HepG2 (cell line): ENCODE results near the gene NFKBIA. TPM values are rescaled to one million over a fixed set of nuclear protein-coding genes. Genes with fewer than 3 reads are reported as not detected.

ENCODE experiments used
- ATAC-seq: fragments of 200-7000 bp; cut with Tn5 transposase; 3 replicates; pipeline ENCODE4 v1.9.1; 2020; ENCODE audit warnings: mild to moderate bottlenecking, moderate library complexity
- BruUV-seq: library from RNA; stranded (reverse); fragments of 400-500 nt; replicated peaks from 2 replicates; lab custom pipeline; 2021; lab: Mats Ljungman, UMichigan
- CTCF ChIA-PET: fragments of 300-600 bp; formaldehyde crosslinking; extraction: SDS; loops from one replicate; lab custom pipeline; 2021; ENCODE audit warnings: low total read pairs, inconsistent platforms, low intra/inter-chr PET ratio; lab: Yijun Ruan, JAX
- POLR2A ChIA-PET: fragments of 350-600 bp; sonication (Branson Sonifier 250); formaldehyde crosslinking; loops from one replicate; lab custom pipeline; 2020; ENCODE audit warnings: antibody characterized with exemption, inconsistent platforms; lab: Yijun Ruan, JAX
- DNase-seq: peaks from one replicate; pipeline ENCODE4 v3.0.0-alpha.2; 2015; ENCODE audit warnings: low spot score
- FAIRE-seq: peaks from 3 replicates; lab custom pipeline; 2011; peaks lifted over from hg19 to GRCh38; lab: Jason Lieb, UNC
- H2AFZ ChIP-seq: one replicate; pipeline ENCODE4 v1.6.1; 2011; ENCODE audit warnings: low read length, inconsistent platforms
- H3K27ac ChIP-seq: fragments of 300-600 bp; 3 replicates; pipeline ENCODE4 v1.8.0; 2011; ENCODE audit warnings: mixed run types, mild to moderate bottlenecking, mixed read lengths, low read length, inconsistent platforms; ENCODE audit not compliant: insufficient read depth; ENCODE audit errors: extremely low read length
- H3K27me3 ChIP-seq, 2 experiments: fragments of 200-600 bp in 1 of 2; 2 replicates in 1 of 2; 3 replicates in 1 of 2; pipeline versions ENCODE4 v1.6.0 to v1.8.0; 2011; ENCODE audit warnings: low read length in 2 of 2, mild to moderate bottlenecking in 2 of 2, moderate library complexity in 2 of 2, inconsistent platforms in 1 of 2; ENCODE audit not compliant: insufficient read depth in 2 of 2, control insufficient read depth in 1 of 2
- H3K36me3 ChIP-seq, 2 experiments: fragments of 200-600 bp in 1 of 2; replicated peaks in 1 of 2; 2 replicates in 1 of 2; 3 replicates in 1 of 2; pipeline versions ENCODE4 v1.5.1 to v1.8.0; 2011; ENCODE audit warnings: low read length in 2 of 2, inconsistent platforms in 1 of 2; ENCODE audit not compliant: insufficient read depth in 2 of 2, control insufficient read depth in 1 of 2
- H3K4me1 ChIP-seq: 2 replicates; pipeline ENCODE4 v1.5.1; 2012; ENCODE audit warnings: low read length, inconsistent platforms; ENCODE audit not compliant: insufficient read depth
- H3K4me2 ChIP-seq: 2 replicates; pipeline ENCODE4 v1.6.0; 2011; ENCODE audit warnings: low read depth, low read length, inconsistent platforms
- H3K4me3 ChIP-seq, 3 experiments: fragments of 200-600 bp in 1 of 3; sonication (generic), shearing (Covaris generic) in 1 of 3; replicated peaks in 1 of 3; 2 replicates each; pipeline ENCODE4 v1.5.1; 2011 to 2016; ENCODE audit warnings: low read length in 3 of 3, inconsistent platforms in 2 of 3, low read depth in 2 of 3, mild to moderate bottlenecking in 2 of 3, control low read depth in 1 of 3, mixed read lengths in 1 of 3; ENCODE audit not compliant: insufficient read depth in 1 of 3
- H3K79me2 ChIP-seq: one replicate; pipeline ENCODE4 v1.6.1; 2011; ENCODE audit warnings: low read length, inconsistent platforms; ENCODE audit not compliant: insufficient read depth
- H3K9ac ChIP-seq: 2 replicates; pipeline ENCODE4 v1.6.0; 2011; ENCODE audit warnings: mild to moderate bottlenecking, low read depth, low read length, inconsistent platforms; ENCODE audit not compliant: insufficient read depth
- H3K9me3 ChIP-seq: 2 replicates; pipeline ENCODE4 v1.5.1; 2012; ENCODE audit warnings: mild to moderate bottlenecking, low read length
- H4K20me1 ChIP-seq: 2 replicates; pipeline ENCODE4 v1.6.0; 2011; ENCODE audit warnings: inconsistent platforms, mild to moderate bottlenecking, low read length, moderate library complexity; ENCODE audit not compliant: insufficient read depth
- ATF2 ChIP-seq: sonication (generic); formaldehyde crosslinking; IDR thresholded peaks from 2 replicates; pipeline ENCODE4 v1.4.0; 2020; ENCODE audit warnings: missing genetic modification reagents
- FOXA3 ChIP-seq: IDR thresholded peaks from 2 replicates; pipeline ENCODE4 v1.6.1; 2016; ENCODE audit warnings: missing genetic modification reagents, missing compliant biosample characterization
- KMT2B ChIP-seq: IDR thresholded peaks from 2 replicates; pipeline ENCODE4 v1.6.1; 2016; ENCODE audit warnings: missing genetic modification reagents, missing compliant biosample characterization
- NCOA1 ChIP-seq: sonication (generic); formaldehyde crosslinking; IDR thresholded peaks from 2 replicates; pipeline ENCODE4 v1.9.0; 2021; ENCODE audit warnings: missing genetic modification reagents
- NONO ChIP-seq, 2 experiments: fragments of 450-650 bp in 1 of 2; sonication (generic) in 1 of 2; formaldehyde crosslinking in 1 of 2; IDR thresholded peaks in 1 of 2; conservative IDR thresholded peaks in 1 of 2; 2 replicates each; pipeline versions ENCODE4 v1.6.1 to v1.8.0; 2017 to 2022; ENCODE audit warnings: mild to moderate bottlenecking in 1 of 2, missing genetic modification reagents in 1 of 2, moderate library complexity in 1 of 2
- SIX1 ChIP-seq: sonication (generic); formaldehyde crosslinking; IDR thresholded peaks from 2 replicates; pipeline ENCODE4 v1.4.0; 2020; ENCODE audit warnings: missing genetic modification reagents, borderline replicate concordance
- TARDBP ChIP-seq: sonication (generic); formaldehyde crosslinking; IDR thresholded peaks from 2 replicates; pipeline ENCODE4 v1.8.0; 2022; ENCODE audit warnings: mild to moderate bottlenecking, missing genetic modification reagents
- TBP ChIP-seq: sonication (generic); formaldehyde crosslinking; IDR thresholded peaks from 2 replicates; pipeline ENCODE4 v1.5.0; 2020; ENCODE audit warnings: missing genetic modification reagents
- TBX2 ChIP-seq: sonication (generic); formaldehyde crosslinking; IDR thresholded peaks from 2 replicates; pipeline ENCODE4 v1.5.0; 2020; ENCODE audit warnings: missing genetic modification reagents, mild to moderate bottlenecking, borderline replicate concordance
- THAP7 ChIP-seq: sonication (generic); formaldehyde crosslinking; IDR thresholded peaks from 2 replicates; pipeline ENCODE4 v1.8.1; 2023; ENCODE audit warnings: mild to moderate bottlenecking, missing genetic modification reagents
- TSC22D2 ChIP-seq: sonication (generic); formaldehyde crosslinking; IDR thresholded peaks from 2 replicates; pipeline ENCODE4 v1.5.1; 2020; ENCODE audit warnings: missing genetic modification reagents, mild to moderate bottlenecking, borderline replicate concordance
- ZC3H13 ChIP-seq: sonication (generic); formaldehyde crosslinking; IDR thresholded peaks from 2 replicates; pipeline ENCODE4 v1.8.1; 2023; ENCODE audit warnings: mild to moderate bottlenecking, missing genetic modification reagents, moderate library complexity
- ZEB1 ChIP-seq: IDR thresholded peaks from 2 replicates; pipeline ENCODE4 v1.6.1; 2012; ENCODE audit warnings: mild to moderate bottlenecking, low read depth, inconsistent platforms; ENCODE audit not compliant: insufficient replicate concordance
- ZNF10 ChIP-seq: sonication (generic); formaldehyde crosslinking; IDR thresholded peaks from 2 replicates; pipeline ENCODE4 v1.4.0; 2020; ENCODE audit warnings: mild to moderate bottlenecking, low read depth, missing genetic modification reagents, borderline replicate concordance
- ZNF441 ChIP-seq: sonication (generic); formaldehyde crosslinking; IDR thresholded peaks from 2 replicates; pipeline ENCODE4 v1.7.0; 2021; ENCODE audit warnings: missing genetic modification reagents, borderline replicate concordance
- ZNF670 ChIP-seq: sonication (generic); formaldehyde crosslinking; IDR thresholded peaks from 2 replicates; pipeline ENCODE4 v1.8.0; 2022; ENCODE audit warnings: mild to moderate bottlenecking, missing genetic modification reagents, borderline replicate concordance
- ZNF773 ChIP-seq: sonication (generic); formaldehyde crosslinking; IDR thresholded peaks from 2 replicates; pipeline ENCODE4 v1.4.0; 2020; ENCODE audit warnings: missing genetic modification reagents, borderline replicate concordance
- ZNF775 ChIP-seq: sonication (generic); formaldehyde crosslinking; IDR thresholded peaks from 2 replicates; pipeline ENCODE4 v1.4.0; 2020; ENCODE audit warnings: missing genetic modification reagents, mild to moderate bottlenecking, moderate library complexity, borderline replicate concordance
- ZSCAN22 ChIP-seq: sonication (generic); formaldehyde crosslinking; IDR thresholded peaks from 2 replicates; pipeline ENCODE4 v1.4.0; 2020; ENCODE audit warnings: mild to moderate bottlenecking, missing genetic modification reagents
- WGBS: methylation state at CpG from one replicate; pipeline ENCODE4 v1.1.6; 2017; ENCODE audit warnings: low lambda C conversion rate; 5-methylcytosine and 5-hydroxymethylcytosine counted together
- in situ Hi-C: cut with HindIII; loops from 2 replicates; pipeline ENCODE4 v1.10.0; 2017; ENCODE audit warnings: low pct_unique_long_range_greater_than_20kb; ENCODE audit not compliant: extremely low pct_ligation_motif_present
- intact Hi-C: fragments of 100-400 bp; cut with micrococcal nuclease; formaldehyde crosslinking; loops from one replicate; pipeline ENCODE4 v1.10.0; 2022; ENCODE audit not compliant: unreplicated experiment
- polyA plus RNA-seq, 8 experiments: library from polyadenylated mRNA; depleted of rRNA in 3 of 8; stranded (reverse) in 7 of 8; unstranded in 1 of 8; fragments of >200 nt; fragmentation: Illumina TruSeq in 4 of 8; extraction: Trizol in 4 of 8; gene quantifications; 2 replicates each; pipeline versions ENCODE4 v1.2.1 to v1.2.3, GENCODE V29; 2011 to 2016; ENCODE audit warnings: low read depth in 4 of 8, missing spikeins in 1 of 8, mixed read lengths in 1 of 8; ENCODE audit not compliant: insufficient read depth in 1 of 8
- total RNA-seq, 5 experiments: library from RNA; depleted of rRNA; stranded (reverse); fragments of >200 nt; fragmentation: Illumina TruSeq; extraction: Trizol; gene quantifications; 2 replicates each; pipeline ENCODE4 v1.2.3, GENCODE V29; 2016; ENCODE audit warnings: low read depth in 1 of 5
- TF ChIP-seq, protein P1 (sequence below): sonication (generic); formaldehyde crosslinking; IDR thresholded peaks from 2 replicates; pipeline ENCODE4 v1.8.1; 2023; ENCODE audit warnings: mild to moderate bottlenecking, missing genetic modification reagents

Gene NFKBIA
- total and polyA plus RNA-seq, 2 of the 13 experiments (the other 11 are each of a cell fraction or from before 2014, with no cell fraction given), result 197 to 319 TPM

DNA sequence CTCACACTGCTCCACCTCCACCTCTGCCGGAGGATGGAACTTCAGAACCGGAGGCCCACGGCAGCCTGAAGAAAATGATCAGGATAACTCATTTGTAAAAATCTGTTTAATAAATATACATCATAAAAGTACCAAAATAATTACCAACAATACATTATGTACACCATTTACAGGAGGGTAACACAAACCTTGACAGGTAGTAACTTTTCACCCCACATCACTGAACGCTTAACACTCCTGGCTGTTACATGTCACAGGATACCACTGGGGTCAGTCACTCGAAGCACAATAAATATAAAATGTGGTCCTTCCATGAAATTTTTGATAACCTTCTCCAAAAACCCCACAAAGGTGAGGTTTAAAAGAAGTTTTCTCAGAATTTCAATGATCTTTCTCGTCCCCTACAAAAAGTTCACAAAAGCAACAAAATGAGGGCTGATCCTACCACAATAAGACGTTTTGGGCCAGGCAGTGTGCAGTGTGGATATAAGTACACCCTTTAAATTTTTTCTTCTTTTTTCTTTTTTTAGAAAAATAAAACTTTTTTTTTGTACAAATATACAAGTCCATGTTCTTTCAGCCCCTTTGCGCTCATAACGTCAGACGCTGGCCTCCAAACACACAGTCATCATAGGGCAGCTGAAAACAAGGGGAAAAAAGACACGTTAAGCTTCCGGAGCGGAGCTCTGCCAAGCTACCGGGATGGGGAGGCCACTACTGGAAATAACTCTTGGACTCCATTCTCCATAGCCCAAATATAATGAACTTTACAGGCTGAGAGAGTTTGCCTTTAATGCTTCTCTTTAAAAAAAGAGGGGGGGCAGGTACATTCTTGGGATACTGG lies 2.9 kb downstream of the NFKBIA start:
- Histone ChIP-seq H3K36me3 (peaks cover 20 to 31% of the 10 kb centered on the region in 2 experiments), H3K4me3 (peak overlapping the region in 2 of 3 experiments; percentile 69 to 80; a peak in 5 of 6 replicates), H3K79me2 (peaks cover 25% of the 10 kb centered on the region), H3K9ac (peak overlapping the region; percentile 82; the same call in 1 of the 2 replicates), H4K20me1 (peaks cover 27% of the 10 kb centered on the region), H3K27ac (peak overlapping the region; percentile 8), H3K4me1 (peaks cover 84% of the 10 kb centered on the region), H3K27me3 (no peaks in the 10 kb centered on the region; a peak in 2 of 5 replicates), H3K4me2 (peak overlapping the region; percentile 99), H2AFZ (no peak overlapping the region), H3K9me3 (no peaks in the 10 kb centered on the region)
- in situ Hi-C loops (no loop called here), intact Hi-C loops (loop anchor here (5.0 kb wide), 1 partner anchor 34 kb away; no protein-coding TSS in a partner anchor)
- no peak for ATAC-seq
- ChIA-PET CTCF (no interaction called here), POLR2A (interaction anchor here (0.6 to 11.4 kb wide), 16 partner anchors 12 to 355 kb away, joined by 3 to 473 read pairs (median 62); partner anchors contain the start of genes FAM177A1, PPP2R3C, PRORP and PSMA6)
- BruUV-seq, result no TSS peak
- DNase-seq, result no peak
- 85% methylated on average over 14 of the region's 14 CpGs for WGBS
- no peak for FAIRE-seq
- no peak for TF ChIP-seq ZNF10 (CRISPR knock-in tag)
- no peak for TF ChIP-seq ZC3H13
- TF ChIP-seq NCOA1 (CRISPR knock-in tag), result peak; percentile 68; the same call in 1 of the 2 replicates
- no peak for TF ChIP-seq THAP7
- TF ChIP-seq, protein P1, sequence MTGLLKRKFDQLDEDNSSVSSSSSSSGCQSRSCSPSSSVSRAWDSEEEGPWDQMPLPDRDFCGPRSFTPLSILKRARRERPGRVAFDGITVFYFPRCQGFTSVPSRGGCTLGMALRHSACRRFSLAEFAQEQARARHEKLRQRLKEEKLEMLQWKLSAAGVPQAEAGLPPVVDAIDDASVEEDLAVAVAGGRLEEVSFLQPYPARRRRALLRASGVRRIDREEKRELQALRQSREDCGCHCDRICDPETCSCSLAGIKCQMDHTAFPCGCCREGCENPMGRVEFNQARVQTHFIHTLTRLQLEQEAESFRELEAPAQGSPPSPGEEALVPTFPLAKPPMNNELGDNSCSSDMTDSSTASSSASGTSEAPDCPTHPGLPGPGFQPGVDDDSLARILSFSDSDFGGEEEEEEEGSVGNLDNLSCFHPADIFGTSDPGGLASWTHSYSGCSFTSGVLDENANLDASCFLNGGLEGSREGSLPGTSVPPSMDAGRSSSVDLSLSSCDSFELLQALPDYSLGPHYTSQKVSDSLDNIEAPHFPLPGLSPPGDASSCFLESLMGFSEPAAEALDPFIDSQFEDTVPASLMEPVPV (CRISPR knock-in tag), result no peak; the same call in 1 of the 2 replicates
- no peak for TF ChIP-seq ZEB1
- peak; percentile 10; the same call in 1 of the 2 replicates for TF ChIP-seq ZNF670 (CRISPR knock-in tag)
- TF ChIP-seq TBP (CRISPR knock-in tag), result no peak
- no peak for TF ChIP-seq NONO (IDR thresholded peaks at IDR 0.05)
- TF ChIP-seq NONO (CRISPR knock-in tag; conservative IDR thresholded peaks at IDR 0.05), result no peak
- no peak for TF ChIP-seq FOXA3
- no peak for TF ChIP-seq ATF2
- TF ChIP-seq SIX1 (CRISPR knock-in tag), result peak; percentile 12; the same call in 1 of the 2 replicates
- TF ChIP-seq TSC22D2 (CRISPR knock-in tag), result no peak
- 0 out of 2 replicates have a peak, but pooled peaks have one; percentile 6 for TF ChIP-seq TBX2 (CRISPR knock-in tag)
- no peak for TF ChIP-seq ZNF775 (CRISPR knock-in tag)
- TF ChIP-seq ZNF441 (CRISPR knock-in tag), result no peak
- TF ChIP-seq KMT2B (CRISPR knock-in tag), result no peak
- TF ChIP-seq ZNF773 (CRISPR knock-in tag), result no peak
- 0 out of 2 replicates have a peak, but pooled peaks have one; percentile 49 for TF ChIP-seq TARDBP (CRISPR knock-in tag)
- TF ChIP-seq ZSCAN22 (CRISPR knock-in tag), result 0 out of 2 replicates have a peak, but pooled peaks have one; percentile 25
